Motor neuron (in vitro differentiated cells): ENCODE data around the gene PCDH9. TPM values are rescaled to one million over a fixed set of nuclear protein-coding genes. Genes with fewer than 3 reads are reported as not detected.

Experiments used
- ATAC-seq, 8 experiments: fragments of 200-7000 bp; cut with Tn5 transposase; replicated peaks in 6 of 8; 2 replicates each; pipeline ENCODE4 v1.8.0; 2021; ENCODE audit warnings: mild to moderate bottlenecking in 8 of 8, moderate library complexity in 8 of 8
- H3K27ac ChIP-seq, 2 donors: fragments of 250-450 bp; sonication (Bioruptor Pico); 2 replicates each; pipeline ENCODE4 v1.9.0; 2021; ENCODE audit warnings: antibody characterized with exemption in 2 of 2, mild to moderate bottlenecking in 2 of 2, moderate library complexity in 1 of 2
- H3K4me1 ChIP-seq, 2 donors: fragments of 250-450 bp; sonication (Bioruptor Pico); replicated peaks in 1 of 2; 2 replicates each; pipeline ENCODE4 v1.6.1; 2021; ENCODE audit warnings: antibody characterized with exemption in 2 of 2, mild to moderate bottlenecking in 2 of 2, moderate library complexity in 1 of 2
- H3K4me3 ChIP-seq, 5 donors: fragments of 250-450 bp; sonication (Bioruptor Pico); 2 replicates each; pipeline ENCODE4 v1.9.0; 2021; ENCODE audit warnings: antibody characterized with exemption in 5 of 5, mild to moderate bottlenecking in 5 of 5, moderate library complexity in 4 of 5
- WGBS, 10 experiments: fragments of 450-650 bp; shearing (Covaris generic); methylation state at CpG; one replicate each; pipeline ENCODE4 v1.0.0; 2022; 5-methylcytosine and 5-hydroxymethylcytosine counted together
- in situ Hi-C, 9 experiments: fragments of 400-800 bp; cut with MboI; loops; one replicate each; pipeline ENCODE4 v1.15.0; 2021; ENCODE audit warnings: low sequenced_read_pairs in 9 of 9, low pct_unique_long_range_greater_than_20kb in 2 of 9; ENCODE audit not compliant: unreplicated experiment in 9 of 9
- total RNA-seq, 8 experiments: library from RNA; unstranded; fragments of 300-600 nt; gene quantifications; 2 replicates each; pipeline versions ENCODE4 v1.2.3 to v1.2.4, GENCODE V29; 2022

The PCDH9 gene
- total RNA-seq, 8 experiments from 2014 or later = 0.51 to 201 (median 64.7) TPM

DNA sequence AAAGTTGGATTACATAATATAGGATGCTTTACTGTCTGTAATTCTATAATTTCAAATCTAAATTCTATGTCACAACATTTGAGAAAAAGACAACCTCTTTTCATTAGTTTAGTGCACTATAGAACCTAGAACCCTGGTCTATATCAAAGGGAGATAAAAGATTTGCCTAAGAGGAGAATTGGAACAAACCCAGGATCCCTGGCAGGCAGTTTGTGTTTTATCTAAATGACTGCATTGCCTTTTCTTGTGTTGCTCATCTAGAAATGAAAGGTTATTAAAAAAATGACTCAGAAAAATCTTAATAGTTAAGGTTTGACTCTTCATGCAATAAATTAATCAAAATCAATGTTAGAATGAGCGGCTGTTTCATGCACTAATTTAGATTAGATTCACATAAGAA, 96.7 kb downstream of the PCDH9 start:
- Histone ChIP-seq H3K27ac (no peak overlapping the region), H3K4me1 (peaks cover 0 to 5% of the 10 kb centered on the region in 2 donors), H3K4me3 (no peak overlapping the region)
- ATAC-seq = no peak
- WGBS, 10 experiments = 0 to 100% (median 92%) methylated on average over 1 of the region's 1 CpG; no CpG with 5 or more reads in 1 of the 10 experiments
- in situ Hi-C loops = no loop called here

DNA sequence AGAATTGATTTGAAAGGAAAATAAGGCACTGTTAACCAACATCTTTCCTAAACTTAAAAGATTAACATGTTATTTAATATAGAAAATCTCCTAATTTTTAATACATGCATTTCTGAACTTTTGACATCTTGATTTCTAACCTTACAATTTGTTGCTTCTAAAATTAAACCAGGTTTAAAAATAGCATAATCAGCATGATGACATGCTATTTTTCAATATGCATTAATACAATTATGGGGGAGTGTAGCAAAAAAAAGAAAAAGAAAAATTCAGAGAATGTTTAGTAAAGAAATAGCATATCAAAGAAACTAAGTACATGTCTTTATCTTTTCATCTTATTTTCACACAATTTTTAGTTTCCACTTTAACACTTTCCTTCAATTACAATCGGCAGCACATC, 98.7 kb downstream of the PCDH9 start:
- no peak for ATAC-seq
- in situ Hi-C loops = no loop called here
- Histone ChIP-seq H3K4me3 (no peak overlapping the region), H3K4me1 (peaks cover 0 to 2% of the 10 kb centered on the region in 2 donors), H3K27ac (no peak overlapping the region)
- 33 to 100% (median 100%) methylated on average over 1 of the region's 1 CpG; no CpG with 5 or more reads in 1 of the 10 experiments for WGBS, 10 experiments

DNA sequence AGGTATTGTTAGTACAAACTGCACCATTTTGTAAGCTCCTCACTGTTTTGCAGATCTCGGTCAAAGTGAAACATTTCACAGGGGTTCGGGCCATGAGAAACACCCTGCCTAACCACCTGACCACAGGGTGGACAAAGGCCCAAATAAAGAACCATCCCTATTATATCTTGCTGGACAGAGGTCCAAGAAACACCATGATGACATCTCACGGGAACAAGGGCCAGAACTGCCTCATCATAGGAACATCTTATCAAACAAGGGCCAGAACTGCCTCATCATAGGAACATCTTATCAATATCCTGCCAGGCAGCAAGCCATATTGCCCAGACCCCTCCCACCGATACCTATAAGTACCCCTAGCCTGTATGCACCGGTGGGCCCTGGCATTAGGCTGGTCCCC, 99.7 kb downstream of the PCDH9 start:
- no peak overlapping the region for H3K27ac ChIP-seq
- in situ Hi-C loops = no loop called here
- no peak for ATAC-seq
- H3K4me1 ChIP-seq = peaks cover 0 to 2% of the 10 kb centered on the region in 2 donors
- H3K4me3 ChIP-seq = no peak overlapping the region
- WGBS, 10 experiments = 15 to 100% (median 76%) methylated on average over 1 to 4 of the region's 5 CpGs; no CpG with 5 or more reads in 5 of the 10 experiments

DNA sequence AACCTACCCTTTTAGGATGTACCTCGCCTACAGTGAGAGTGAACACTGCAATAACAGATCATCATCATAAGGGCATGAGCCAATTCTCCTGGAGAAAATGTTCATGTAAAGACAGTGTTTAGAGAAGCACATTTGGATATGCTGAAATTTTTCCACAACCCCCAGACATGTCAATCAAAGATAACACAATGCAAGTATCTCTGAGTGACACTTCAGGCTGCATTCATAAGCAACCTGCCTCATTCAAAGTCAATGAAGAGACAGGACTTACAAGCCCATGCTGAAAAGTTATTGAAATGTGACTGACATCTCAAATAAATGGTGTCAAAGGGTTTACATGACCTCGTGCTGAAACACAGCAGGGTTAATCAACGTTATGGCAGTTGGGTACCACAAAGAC, 102.0 kb downstream of the PCDH9 start:
- no peak for ATAC-seq
- 0 to 100% (median 41%) methylated on average over 1 to 3 of the region's 3 CpGs; no CpG with 5 or more reads in 2 of the 10 experiments for WGBS, 10 experiments
- H3K4me3 ChIP-seq = no peak overlapping the region
- H3K4me1 ChIP-seq = peaks cover 2 to 4% of the 10 kb centered on the region in 2 donors
- H3K27ac ChIP-seq = no peak overlapping the region
- in situ Hi-C loops = no loop called here

DNA sequence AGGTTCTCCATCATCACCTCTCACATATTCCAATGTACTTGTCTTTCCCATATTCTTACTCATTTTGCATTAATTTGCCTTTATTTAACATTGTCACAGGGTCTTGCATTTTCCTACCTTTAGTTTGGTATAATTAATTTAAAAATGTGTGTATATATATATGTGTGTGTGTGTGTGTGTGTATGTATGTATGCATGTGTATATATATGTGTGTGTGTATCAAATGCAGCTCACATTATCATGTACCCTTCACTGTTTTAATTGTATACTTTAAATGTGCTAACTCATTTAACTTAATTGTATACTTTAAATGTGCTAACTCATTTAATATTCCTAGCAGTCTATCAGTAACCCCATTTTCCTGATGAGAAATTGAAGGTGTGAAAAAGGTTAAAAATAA, 104.5 kb downstream of the PCDH9 start:
- in situ Hi-C loops = no loop called here
- H3K4me3 ChIP-seq = no peak overlapping the region
- H3K27ac ChIP-seq = no peak overlapping the region
- H3K4me1 ChIP-seq = peaks cover 2 to 4% of the 10 kb centered on the region in 2 donors
- ATAC-seq = no peak

DNA sequence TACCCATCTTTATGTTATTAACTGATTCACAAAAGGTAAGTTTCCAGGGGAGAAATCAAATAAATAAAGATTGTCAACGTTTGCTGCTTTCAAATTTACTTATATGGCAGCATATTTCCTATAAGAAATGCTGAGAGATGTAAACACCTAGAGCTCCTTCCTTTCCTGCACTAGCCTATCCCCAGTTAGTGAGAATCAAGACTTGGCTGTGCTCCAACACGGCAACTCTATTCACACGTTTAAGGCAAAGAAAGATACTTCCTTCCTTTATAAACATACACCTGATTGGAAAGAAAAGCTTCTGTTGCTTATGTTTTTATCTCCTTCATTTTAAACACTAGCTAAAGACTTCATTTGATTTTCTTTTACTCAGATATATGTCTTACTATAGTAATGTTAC, 107.0 kb downstream of the PCDH9 start:
- 0 to 54% (median 20%) methylated on average over 1 to 3 of the region's 3 CpGs; no CpG with 5 or more reads in 1 of the 10 experiments for whole genome bisulfite sequencing, 10 experiments
- in situ Hi-C loops = no loop called here
- H3K27ac ChIP-seq = no peak overlapping the region

DNA sequence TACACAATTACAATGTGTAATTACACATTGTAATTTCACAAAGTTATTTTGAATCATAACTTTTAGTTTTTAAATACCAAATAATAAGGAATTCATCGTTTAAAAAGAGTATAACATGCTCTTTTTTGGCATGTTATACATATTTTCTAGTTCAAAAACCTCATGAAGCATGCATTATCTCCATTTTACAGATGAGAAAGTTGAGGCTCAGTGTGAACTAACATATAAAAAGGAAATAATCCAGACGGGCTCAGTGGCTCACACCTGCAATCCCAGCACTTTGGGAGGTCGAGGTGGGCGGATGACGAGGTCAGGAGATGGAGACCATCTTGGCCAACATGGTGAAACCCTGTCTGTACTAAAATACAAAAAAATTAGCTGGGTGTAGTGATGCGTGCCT, 107.9 kb downstream of the PCDH9 start:
- WGBS, 10 experiments = 0 to 100% (median 68%) methylated on average over 1 to 6 of the region's 6 CpGs; no CpG with 5 or more reads in 1 of the 10 experiments
- H3K4me3 ChIP-seq = no peak overlapping the region
- ATAC-seq = no peak
- in situ Hi-C loops = no loop called here
- H3K27ac ChIP-seq = no peak overlapping the region
- H3K4me1 ChIP-seq = peaks cover 0 to 24% of the 10 kb centered on the region in 2 donors

More for the DNA sequence above, 107.0 kb downstream of the PCDH9 start:
- no peak overlapping the region for H3K4me3 ChIP-seq
- peaks cover 2 to 22% of the 10 kb centered on the region in 2 donors for H3K4me1 ChIP-seq
- ATAC-seq = no peak

DNA sequence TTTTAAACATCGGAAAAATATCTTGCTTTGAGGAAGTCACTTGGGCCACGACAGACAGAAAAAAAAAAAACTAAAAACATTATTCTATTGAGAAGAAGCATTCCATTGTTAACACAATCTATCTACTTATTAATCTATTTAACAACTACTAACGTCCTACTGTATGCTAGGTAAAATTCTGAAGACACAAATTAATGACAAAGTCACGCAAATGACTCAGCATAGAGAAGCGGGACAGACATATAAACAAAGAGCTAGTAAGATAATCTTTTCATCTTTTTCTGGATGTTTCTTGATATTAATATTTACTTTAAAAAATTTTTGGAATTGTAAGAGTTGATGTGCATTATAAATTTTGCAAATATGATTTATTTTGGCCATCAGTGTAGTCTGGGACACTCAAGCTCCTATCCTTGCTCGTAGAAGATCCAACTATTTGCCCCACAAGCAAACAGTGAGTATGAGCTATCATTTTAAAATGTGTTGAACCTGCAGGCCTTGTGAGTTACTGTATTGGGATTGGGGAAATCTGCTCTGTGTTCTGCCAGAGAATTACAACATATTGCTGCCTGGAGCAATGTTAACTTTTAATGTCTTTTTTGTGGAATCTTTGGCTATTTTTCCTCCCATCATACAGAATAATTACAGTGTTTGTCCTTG, 109.1 kb downstream of the PCDH9 start:
- H3K4me3 ChIP-seq = no peak overlapping the region
- peaks cover 0 to 24% of the 10 kb centered on the region in 2 donors for H3K4me1 ChIP-seq
- no peak overlapping the region for H3K27ac ChIP-seq
- in situ Hi-C loops = no loop called here
- peak in 1 of 8 experiments; percentile 64 for ATAC-seq
- WGBS, 10 experiments = 15 to 96% (median 87%) methylated on average over 3 to 6 of the region's 6 CpGs

DNA sequence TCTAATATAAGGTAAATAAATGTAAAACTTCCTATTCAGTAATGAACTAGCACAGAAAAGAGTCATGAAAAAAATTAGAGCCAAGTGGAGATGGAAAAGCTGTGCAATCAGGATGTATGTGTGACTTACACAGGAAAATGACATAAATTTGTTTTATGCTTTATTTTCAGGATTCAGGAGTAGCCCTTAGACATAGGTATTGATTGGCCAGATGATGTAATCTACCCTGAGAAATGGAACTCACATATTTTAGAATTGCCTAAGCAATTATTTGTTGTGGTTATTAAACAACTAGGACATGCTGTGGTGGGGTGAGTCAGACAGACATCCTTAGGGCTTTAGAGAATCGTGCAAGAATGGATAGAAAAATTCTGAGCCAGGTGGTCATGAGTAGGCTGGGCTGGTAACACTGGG, 110.6 kb downstream of the PCDH9 start:
- ATAC-seq = peak in 7 of 8 experiments; percentile 63 to 97 (median 95)
- Histone ChIP-seq H3K4me1 (peaks cover 0 to 21% of the 10 kb centered on the region in 2 donors), H3K4me3 (no peak overlapping the region), H3K27ac (no peak overlapping the region)
- in situ Hi-C loops = no loop called here
- WGBS, 10 experiments = 0 to 71% (median 28%) methylated on average over 1 of the region's 1 CpG; no CpG with 5 or more reads in 4 of the 10 experiments

DNA sequence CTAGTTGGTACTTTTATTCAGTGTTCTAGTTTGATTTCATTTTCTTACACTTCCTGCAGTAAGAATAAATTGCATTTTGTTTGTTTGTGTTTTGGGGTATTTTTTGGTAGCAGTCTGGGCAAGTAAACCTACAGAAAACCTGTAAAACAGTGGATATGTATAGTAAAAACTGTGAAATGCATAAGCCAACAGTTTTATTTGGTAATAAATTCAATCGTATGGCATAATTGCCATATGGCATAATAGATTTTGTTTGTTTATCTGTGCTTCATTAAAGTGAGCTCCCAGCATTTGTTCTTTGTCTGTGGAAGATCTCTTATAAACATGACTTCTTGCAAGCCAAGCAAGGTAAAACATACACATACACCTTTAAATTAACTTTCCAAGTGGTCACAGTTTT, 111.9 kb downstream of the PCDH9 start:
- H3K27ac ChIP-seq = no peak overlapping the region
- ATAC-seq = no peak
- peaks cover 0 to 21% of the 10 kb centered on the region in 2 donors for H3K4me1 ChIP-seq
- 13 to 100% (median 71%) methylated on average over 1 of the region's 1 CpG; no CpG with 5 or more reads in 4 of the 10 experiments for WGBS, 10 experiments
- in situ Hi-C loops = no loop called here
- no peak overlapping the region for H3K4me3 ChIP-seq

DNA sequence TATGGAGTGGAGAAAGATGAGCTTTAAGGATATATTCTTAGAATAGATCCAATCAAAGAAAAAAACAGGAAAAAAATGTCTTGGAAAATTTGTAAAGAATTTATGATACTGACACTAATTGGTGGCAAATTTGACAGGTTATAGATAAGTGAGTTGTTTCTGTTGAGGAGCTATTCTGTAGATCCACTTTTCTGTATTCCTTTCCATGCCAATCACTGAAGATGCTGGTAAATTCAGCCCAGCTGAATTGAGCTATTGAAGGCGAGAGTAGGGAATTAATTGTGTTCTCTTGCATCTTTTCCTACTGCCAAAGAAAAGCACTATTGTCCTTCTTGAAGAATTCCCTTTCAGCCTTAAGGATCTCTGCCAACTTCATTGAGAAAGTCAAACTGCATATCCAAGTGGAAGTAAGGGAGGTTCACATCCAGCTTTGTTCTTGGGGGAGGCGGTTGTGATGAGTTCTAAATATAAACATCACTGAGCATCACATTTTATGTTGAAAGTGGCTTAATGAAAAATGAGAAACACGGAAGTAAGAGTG, 113.1 kb downstream of the PCDH9 start:
- peak in 2 of 8 experiments; percentile 19 to 37 for ATAC-seq
- in situ Hi-C loops = no loop called here
- no peak overlapping the region for H3K27ac ChIP-seq
- no peak overlapping the region for H3K4me3 ChIP-seq
- H3K4me1 ChIP-seq = peaks cover 0 to 21% of the 10 kb centered on the region in 2 donors
- 0 to 83% (median 56%) methylated on average over 1 to 3 of the region's 3 CpGs; no CpG with 5 or more reads in 1 of the 10 experiments for WGBS, 10 experiments

DNA sequence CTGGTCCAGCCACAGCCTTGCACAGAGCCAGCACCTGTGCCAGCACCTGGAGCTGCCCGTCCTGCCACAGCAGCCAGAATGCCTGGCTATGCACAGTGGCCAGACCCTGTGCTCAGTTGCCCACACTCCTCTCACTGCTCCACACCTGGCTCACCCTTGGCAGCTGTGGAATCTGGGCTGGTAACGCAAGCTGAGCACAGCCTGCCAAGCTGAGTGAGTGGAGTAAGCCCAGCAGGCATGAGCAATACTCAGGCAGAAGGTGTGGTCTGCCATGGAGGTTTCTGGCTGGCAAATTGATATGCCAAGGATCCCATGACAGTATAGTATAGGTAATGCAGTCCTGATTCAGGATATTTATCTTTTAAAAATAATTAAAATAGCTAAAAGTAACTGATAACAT, 122.2 kb downstream of the PCDH9 start:
- peak in 2 of 8 experiments; percentile 35 to 79 for ATAC-seq

DNA sequence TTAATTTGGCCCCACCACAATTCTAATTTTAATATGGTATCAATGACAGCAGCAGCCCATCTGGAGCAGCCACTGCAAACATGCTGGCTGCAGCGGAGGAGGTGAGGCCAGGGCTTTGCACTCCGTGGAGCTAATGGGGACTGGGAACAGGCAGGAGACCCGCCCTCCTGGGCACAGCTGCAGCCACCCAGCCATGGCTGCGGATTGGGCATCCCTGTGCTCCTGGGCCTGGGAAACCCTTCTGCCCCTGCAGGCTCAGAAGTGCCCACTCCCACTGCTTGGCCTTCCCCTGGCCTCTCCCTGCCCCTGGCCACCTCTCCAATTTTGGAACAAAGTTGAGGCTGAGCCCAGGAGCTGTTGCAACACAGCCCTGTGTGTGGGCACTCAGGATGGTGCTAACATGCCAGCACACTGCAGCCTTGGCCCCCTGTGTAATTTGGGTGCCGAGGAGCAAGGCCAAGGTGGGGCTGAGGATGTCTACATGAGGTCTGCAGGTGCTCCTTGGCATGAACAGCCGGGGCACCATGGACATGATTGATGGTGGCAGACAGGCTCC, 123.6 kb downstream of the PCDH9 start:
- Histone ChIP-seq H3K27ac (no peak overlapping the region), H3K4me1 (no peaks in the 10 kb centered on the region), H3K4me3 (no peak overlapping the region)
- WGBS, 10 experiments = 0 to 100% (median 85%) methylated on average over 1 to 4 of the region's 6 CpGs; no CpG with 5 or more reads in 4 of the 10 experiments
- no peak for ATAC-seq
- in situ Hi-C loops = no loop called here

More for the DNA sequence above, 122.2 kb downstream of the PCDH9 start:
- Histone ChIP-seq H3K27ac (no peak overlapping the region), H3K4me1 (no peaks in the 10 kb centered on the region), H3K4me3 (no peak overlapping the region)
- in situ Hi-C loops = no loop called here
- WGBS, 10 experiments = 80 to 100% methylated on average over 1 of the region's 2 CpGs; no CpG with 5 or more reads in 8 of the 10 experiments
